GM23338 (cell line): ENCODE results near the gene PCDHGA8. TPM values are rescaled to one million over a fixed set of nuclear protein-coding genes. Genes with fewer than 3 reads are reported as not detected.

ENCODE experiments used
- ATAC-seq: fragments of 200-7000 bp; cut with Tn5 transposase; 3 replicates; pipeline ENCODE4 v1.9.1; 2020
- DNase-seq: peaks from one replicate; pipeline ENCODE4 v3.0.0-alpha.2; 2015; ENCODE audit warnings: low spot score
- H2AFZ ChIP-seq: fragments of 200-600 bp; sonication (generic); 2 replicates; pipeline ENCODE4 v1.8.0; 2016; ENCODE audit warnings: antibody characterized with exemption, mild to moderate bottlenecking, moderate library complexity
- H3F3A ChIP-seq: fragments of 200-600 bp; sonication (generic); replicated peaks from 2 replicates; pipeline ENCODE4 v1.8.0; 2017; ENCODE audit warnings: antibody characterized with exemption, mixed run types, low read depth
- H3K27ac ChIP-seq: fragments of 200-600 bp; sonication (generic); 2 replicates; pipeline ENCODE4 v1.6.1; 2016; ENCODE audit warnings: low read depth
- H3K27me3 ChIP-seq: fragments of 200-600 bp; sonication (generic); 2 replicates; pipeline ENCODE4 v1.8.0; 2016; ENCODE audit warnings: mild to moderate bottlenecking, mixed run types, moderate library complexity; ENCODE audit not compliant: insufficient read depth
- H3K36me3 ChIP-seq: fragments of 200-600 bp; sonication (generic); 2 replicates; pipeline ENCODE4 v1.8.0; 2016; ENCODE audit warnings: mild to moderate bottlenecking; ENCODE audit not compliant: insufficient read depth
- H3K4me1 ChIP-seq: fragments of 200-600 bp; sonication (generic); 2 replicates; pipeline ENCODE4 v1.8.0; 2016; ENCODE audit warnings: mild to moderate bottlenecking, moderate library complexity; ENCODE audit not compliant: insufficient read depth
- H3K4me2 ChIP-seq: fragments of 200-600 bp; sonication (generic); 2 replicates; pipeline ENCODE4 v1.7.1; 2017; ENCODE audit warnings: mixed run types
- H3K4me3 ChIP-seq: fragments of 200-600 bp; sonication (generic); 2 replicates; pipeline ENCODE4 v1.6.1; 2016; ENCODE audit warnings: mixed run types
- H3K79me2 ChIP-seq: fragments of 200-600 bp; sonication (generic); replicated peaks from 2 replicates; pipeline ENCODE4 v1.8.0; 2017; ENCODE audit warnings: mild to moderate bottlenecking; ENCODE audit not compliant: insufficient read depth
- H3K9me2 ChIP-seq: fragments of 200-600 bp; sonication (generic); 2 replicates; pipeline ENCODE4 v1.8.0; 2017; ENCODE audit not compliant: insufficient read depth
- H4K20me1 ChIP-seq: fragments of 200-600 bp; sonication (generic); replicated peaks from 2 replicates; pipeline ENCODE4 v1.8.0; 2017; ENCODE audit warnings: mild to moderate bottlenecking; ENCODE audit not compliant: insufficient read depth
- H3K27ac Mint-ChIP-seq: 2 replicates; pipeline ENCODE4 v1.8.0; 2020; ENCODE audit warnings: inconsistent platforms, mild to moderate bottlenecking, moderate library complexity, mixed read lengths
- H3K27me3 Mint-ChIP-seq: 3 replicates; pipeline ENCODE4 v1.8.0; 2022; ENCODE audit warnings: low read depth, mild to moderate bottlenecking, moderate library complexity, mixed read lengths, inconsistent platforms; ENCODE audit not compliant: insufficient read depth, poor library complexity
- H3K36me3 Mint-ChIP-seq: 3 replicates; pipeline ENCODE4 v1.8.0; 2021; ENCODE audit warnings: low read depth, mild to moderate bottlenecking, inconsistent platforms, moderate library complexity, mixed read lengths
- H3K4me1 Mint-ChIP-seq: 3 replicates; pipeline ENCODE4 v1.8.0; 2020; ENCODE audit warnings: mild to moderate bottlenecking, inconsistent platforms, mixed read lengths
- H3K4me3 Mint-ChIP-seq: 3 replicates; pipeline ENCODE4 v1.8.0; 2021; ENCODE audit warnings: moderate library complexity, mild to moderate bottlenecking, inconsistent platforms, mixed read lengths
- H3K9me3 Mint-ChIP-seq: 3 replicates; pipeline ENCODE4 v1.8.0; 2020; ENCODE audit warnings: moderate library complexity, mild to moderate bottlenecking, inconsistent platforms, mixed read lengths
- CREB1 ChIP-seq: fragments of 250-450 bp; sonication (Bioruptor Pico); IDR thresholded peaks from 2 replicates; pipeline ENCODE4 v1.5.0; 2020; ENCODE audit warnings: low read depth, mild to moderate bottlenecking, moderate library complexity
- CTCF ChIP-seq, 2 experiments: fragments of 200-600 bp in 1 of 2; sonication (generic) in 1 of 2; conservative IDR thresholded peaks; 2 replicates each; pipeline versions ENCODE4 v1.5.1 to v1.6.1; 2016 to 2017; ENCODE audit warnings: antibody characterized with exemption in 2 of 2, low read depth in 2 of 2, mild to moderate bottlenecking in 2 of 2, moderate library complexity in 1 of 2
- EZH2phosphoT487 ChIP-seq: fragments of 200-600 bp; sonication (generic); IDR thresholded peaks from one replicate; pipeline ENCODE4 v1.8.1; 2018; ENCODE audit warnings: antibody characterized with exemption; ENCODE audit not compliant: unreplicated experiment
- JUNB ChIP-seq: IDR thresholded peaks from one replicate; pipeline ENCODE4 v1.6.1; 2016; ENCODE audit warnings: antibody characterized with exemption; ENCODE audit not compliant: unreplicated experiment
- NANOG ChIP-seq: IDR thresholded peaks from 2 replicates; pipeline ENCODE4 v1.6.1; 2016; ENCODE audit warnings: antibody characterized with exemption, borderline replicate concordance
- POLR2AphosphoS5 ChIP-seq: IDR thresholded peaks from 2 replicates; pipeline ENCODE4 v1.6.1; 2016; ENCODE audit warnings: antibody characterized with exemption, low read depth
- REST ChIP-seq: IDR thresholded peaks from one replicate; pipeline ENCODE4 v1.6.1; 2018; ENCODE audit warnings: antibody characterized with exemption; ENCODE audit not compliant: unreplicated experiment
- STAT1 ChIP-seq: IDR thresholded peaks from one replicate; pipeline ENCODE4 v1.6.1; 2016; ENCODE audit warnings: antibody characterized with exemption; ENCODE audit not compliant: unreplicated experiment
- ZNF114 ChIP-seq: fragments of 250-450 bp; sonication (Bioruptor Pico); IDR thresholded peaks from 2 replicates; pipeline ENCODE4 v1.5.0; 2020; ENCODE audit warnings: mild to moderate bottlenecking, moderate library complexity
- polyA plus RNA-seq: library from polyadenylated mRNA; unstranded; fragments of >200 nt; fragmentation: Nextera tagmentation; extraction: Ambion mirVana; gene quantifications from 2 replicates; pipeline ENCODE4 v1.2.1, GENCODE V29; 2016
- total RNA-seq: library from RNA; depleted of rRNA; stranded (reverse); fragments of >200 nt; shearing (Covaris generic); gene quantifications from 2 replicates; pipeline ENCODE4 v1.2.3, GENCODE V29; 2014

PCDHGA8 gene
- total and polyA plus RNA-seq, 2 experiments from 2014 or later, result 1.1 to 5.3 TPM

- Histone ChIP-seq H3F3A (no peaks in the 10 kb centered on the region), H3K36me3 (peaks cover 8% of the 10 kb centered on the region; the same call in 1 of the 2 replicates), H3K4me1 (no peaks in the 10 kb centered on the region), H3K4me2 (no peak within 1 kb of the TSS), H3K27ac (no peak within 1 kb of the TSS), H3K9me2 (no peaks in the 10 kb centered on the region), H3K27me3 (no peaks in the 10 kb centered on the region), H2AFZ (no peak within 1 kb of the TSS), H3K79me2 (no peaks in the 10 kb centered on the region), H3K4me3 (no peak within 1 kb of the TSS), H4K20me1 (no peaks in the 10 kb centered on the region)
- no peaks in the 10 kb centered on the region; the same call in 2 of the 3 replicates for H3K4me1 Mint-ChIP-seq
- ATAC-seq (no peak), DNase-seq (peak; percentile 42)
- no peak for TF ChIP-seq CREB1 (CRISPR knock-in tag)
- TF ChIP-seq NANOG, result no peak
- peak; percentile 34 to 44; a peak in 3 of 4 replicates for TF ChIP-seq CTCF (conservative IDR thresholded peaks at IDR 0.05; ENCODE audit: low read depth in 2 of 2)
- TF ChIP-seq EZH2phosphoT487, result no peak
- no peak for TF ChIP-seq POLR2AphosphoS5
- H3K27ac Mint-ChIP-seq, result no peak within 1 kb of the TSS
- H3K27me3 Mint-ChIP-seq, result peaks cover 8% of the 10 kb centered on the region
- H3K36me3 Mint-ChIP-seq, result peaks cover 76% of the 10 kb centered on the region
- H3K4me3 Mint-ChIP-seq, result no peak within 1 kb of the TSS
- peaks cover 82% of the 10 kb centered on the region for H3K9me3 Mint-ChIP-seq
These were observed 38.1 kb downstream of the PCDHGA8 start, which contains the start of gene PCDHGA12 for GRCh38 chr5:141430332-141431113. Gene PCDHGA12 (plus strand): TSS chr5:141430507. CDS start chr5:141430760, 253 bp downstream.

GRCh38 chr5:141431286-141431685, 38.9 kb downstream of the PCDHGA8 start:
- DNase-seq, result no peak
- no peaks in the 10 kb centered on the region for H3F3A ChIP-seq
- Mint-ChIP-seq H3K27me3 (peaks cover 8% of the 10 kb centered on the region), H3K9me3 (peaks cover 74% of the 10 kb centered on the region), H3K27ac (no peak overlapping the region), H3K36me3 (peaks cover 68% of the 10 kb centered on the region), H3K4me3 (no peak overlapping the region), H3K4me1 (no peaks in the 10 kb centered on the region)
- H3K79me2 ChIP-seq, result no peaks in the 10 kb centered on the region
- H3K36me3 ChIP-seq, result peaks cover 8% of the 10 kb centered on the region; the same call in 1 of the 2 replicates
- no peaks in the 10 kb centered on the region for H4K20me1 ChIP-seq
- H3K4me3 ChIP-seq, result no peak overlapping the region
- no peak overlapping the region for H3K4me2 ChIP-seq
- no peak overlapping the region for H2AFZ ChIP-seq
- H3K27me3 ChIP-seq, result no peaks in the 10 kb centered on the region
- ATAC-seq, result no peak
- H3K9me2 ChIP-seq, result no peaks in the 10 kb centered on the region
- no peak overlapping the region for H3K27ac ChIP-seq
- H3K4me1 ChIP-seq, result no peaks in the 10 kb centered on the region
- no peak for TF ChIP-seq JUNB
- no peak for TF ChIP-seq STAT1
- TF ChIP-seq EZH2phosphoT487, result no peak
- TF ChIP-seq ZNF114 (CRISPR knock-in tag), result no peak
- no peak for TF ChIP-seq CTCF (conservative IDR thresholded peaks at IDR 0.05; ENCODE audit: low read depth in 2 of 2)
- TF ChIP-seq POLR2AphosphoS5, result no peak
- TF ChIP-seq REST, result no peak
